Mesendoderm (in vitro differentiated cells): ENCODE data around the gene VTCN1.

Experiments
- DNase-seq: peaks from one replicate; pipeline ENCODE4 v3.0.0; 2013
- H2AK5ac ChIP-seq: 2 replicates; pipeline ENCODE4 v1.6.1; 2013; ENCODE audit warnings: low read length, inconsistent platforms
- H2BK120ac ChIP-seq: 2 replicates; pipeline ENCODE4 v1.6.1; 2013; ENCODE audit warnings: low read depth, mild to moderate bottlenecking, low read length, moderate library complexity, mixed read lengths
- H2BK15ac ChIP-seq: replicated peaks from 2 replicates; pipeline ENCODE4 v1.6.1; 2013; ENCODE audit warnings: low read depth, mild to moderate bottlenecking, moderate library complexity
- H2BK5ac ChIP-seq: 2 replicates; pipeline ENCODE4 v1.6.1; 2013; ENCODE audit warnings: low read length, inconsistent platforms
- H3K18ac ChIP-seq: 2 replicates; pipeline ENCODE4 v1.6.1; 2013; ENCODE audit warnings: mild to moderate bottlenecking, low read length, mixed read lengths
- H3K23ac ChIP-seq: one replicate; pipeline ENCODE4 v1.6.1; 2013; ENCODE audit warnings: low read length
- H3K27ac ChIP-seq: 2 replicates; pipeline ENCODE4 v1.5.1; 2013; ENCODE audit warnings: low read depth, mild to moderate bottlenecking, inconsistent platforms, low read length, moderate library complexity
- H3K27me3 ChIP-seq: 2 replicates; pipeline ENCODE4 v1.6.1; 2013; ENCODE audit warnings: low read length, control low read depth, mild to moderate bottlenecking, inconsistent platforms; ENCODE audit not compliant: insufficient read depth, poor library complexity
- H3K36me3 ChIP-seq: 2 replicates; pipeline ENCODE4 v1.6.1; 2013; ENCODE audit warnings: low read length, inconsistent platforms; ENCODE audit not compliant: control insufficient read depth, insufficient read depth
- H3K4ac ChIP-seq: one replicate; pipeline ENCODE4 v1.6.1; 2013; ENCODE audit warnings: low read depth, mild to moderate bottlenecking, low read length, moderate library complexity
- H3K4me1 ChIP-seq: 2 replicates; pipeline ENCODE4 v1.6.1; 2013; ENCODE audit warnings: low read depth, low read length, inconsistent platforms; ENCODE audit not compliant: control insufficient read depth
- H3K4me2 ChIP-seq: 2 replicates; pipeline ENCODE4 v1.6.1; 2013; ENCODE audit warnings: low read length
- H3K4me3 ChIP-seq: 2 replicates; pipeline ENCODE4 v1.5.1; 2013; ENCODE audit warnings: mild to moderate bottlenecking, low read length
- H3K56ac ChIP-seq: one replicate; pipeline ENCODE4 v1.6.1; 2013; ENCODE audit warnings: low read length
- H3K79me1 ChIP-seq: 2 replicates; pipeline ENCODE4 v1.6.1; 2013; ENCODE audit warnings: low read length, inconsistent platforms
- H3K79me2 ChIP-seq: 2 replicates; pipeline ENCODE4 v1.6.1; 2013; ENCODE audit warnings: mild to moderate bottlenecking, low read length; ENCODE audit not compliant: control insufficient read depth, insufficient read depth
- H3K9ac ChIP-seq: 2 replicates; pipeline ENCODE4 v1.6.1; 2013; ENCODE audit warnings: low read length, inconsistent platforms
- H4K5ac ChIP-seq: one replicate; pipeline ENCODE4 v1.6.1; 2013; ENCODE audit warnings: low read length
- H4K8ac ChIP-seq: one replicate; pipeline ENCODE4 v1.6.1; 2013; ENCODE audit warnings: low read depth, mild to moderate bottlenecking, control low read depth, low read length, moderate library complexity
- WGBS: extraction: QIAGEN DNeasy Blood & Tissue Kit; methylation state at CpG from one replicate; pipeline ENCODE4 v1.1.7; 2013; ENCODE audit warnings: low lambda C conversion rate, missing lambda C conversion rate; ENCODE audit not compliant: insufficient coverage; ENCODE audit errors: extremely low coverage; 5-methylcytosine and 5-hydroxymethylcytosine counted together

The VTCN1 gene

GRCh38 chr1:117137281-117137855 is 73.4 kb downstream of the VTCN1 start:
- Histone ChIP-seq H3K79me2 (no peaks in the 10 kb centered on the region), H3K4me1 (no peaks in the 10 kb centered on the region), H2BK5ac (no peak overlapping the region), H3K27me3 (no peaks in the 10 kb centered on the region), H3K4ac (no peak overlapping the region), H3K23ac (no peak overlapping the region), H2BK120ac (no peak overlapping the region), H3K36me3 (no peaks in the 10 kb centered on the region), H2BK15ac (no peak overlapping the region), H3K9ac (no peak overlapping the region), H3K18ac (no peak overlapping the region), H4K8ac (no peak overlapping the region), H3K27ac (no peak overlapping the region), H2AK5ac (no peak overlapping the region), H3K4me3 (no peak overlapping the region), H3K4me2 (no peak overlapping the region), H4K5ac (no peak overlapping the region), H3K79me1 (no peaks in the 10 kb centered on the region), H3K56ac (no peak overlapping the region)
- no CpG with 5 or more reads among the region's 3 CpGs for WGBS
- no peak for DNase-seq

- no CpG with 5 or more reads among the region's 2 CpGs for WGBS
- Histone ChIP-seq H2BK120ac (no peak overlapping the region), H2AK5ac (no peak overlapping the region), H3K9ac (no peak overlapping the region), H3K27ac (no peak overlapping the region), H3K4me3 (no peak overlapping the region), H3K36me3 (no peaks in the 10 kb centered on the region), H3K4me1 (no peaks in the 10 kb centered on the region), H3K79me1 (no peaks in the 10 kb centered on the region), H3K27me3 (no peaks in the 10 kb centered on the region), H2BK5ac (no peak overlapping the region), H4K5ac (no peak overlapping the region), H3K18ac (no peak overlapping the region), H3K79me2 (no peaks in the 10 kb centered on the region), H3K23ac (no peak overlapping the region), H3K56ac (no peak overlapping the region), H3K4me2 (no peak overlapping the region), H4K8ac (no peak overlapping the region), H3K4ac (no peak overlapping the region), H2BK15ac (no peak overlapping the region)
- DNase-seq: no peak
Measured at GRCh38 chr1:117136749-117137148, 74.0 kb downstream of the VTCN1 start.

GRCh38 chr1:117135329-117135728 is 75.4 kb downstream of the VTCN1 start:
- Histone ChIP-seq H3K23ac (no peak overlapping the region), H3K27ac (no peak overlapping the region), H2BK15ac (no peak overlapping the region), H3K4me3 (no peak overlapping the region), H3K79me2 (no peaks in the 10 kb centered on the region), H3K4me1 (no peaks in the 10 kb centered on the region), H3K9ac (no peak overlapping the region), H4K5ac (no peak overlapping the region), H3K4ac (no peak overlapping the region), H3K79me1 (no peaks in the 10 kb centered on the region), H3K4me2 (no peak overlapping the region), H2AK5ac (no peak overlapping the region), H2BK120ac (no peak overlapping the region), H3K27me3 (no peaks in the 10 kb centered on the region), H3K18ac (no peak overlapping the region), H2BK5ac (no peak overlapping the region), H3K36me3 (no peaks in the 10 kb centered on the region), H3K56ac (no peak overlapping the region), H4K8ac (no peak overlapping the region)
- no peak for DNase-seq
- WGBS: no CpG with 5 or more reads among the region's 2 CpGs

- no peak overlapping the region for H3K23ac ChIP-seq
- WGBS: 100% methylated on average over 1 of the region's 4 CpGs
- no peaks in the 10 kb centered on the region for H3K79me1 ChIP-seq
- no peak overlapping the region for H3K56ac ChIP-seq
- no peak overlapping the region for H2BK15ac ChIP-seq
- no peak overlapping the region for H2BK120ac ChIP-seq
- DNase-seq: no peak
- H4K5ac ChIP-seq: no peak overlapping the region
- H3K18ac ChIP-seq: no peak overlapping the region
- H3K4me1 ChIP-seq: no peaks in the 10 kb centered on the region
- no peaks in the 10 kb centered on the region for H3K36me3 ChIP-seq
- no peak overlapping the region for H3K4me3 ChIP-seq
- no peaks in the 10 kb centered on the region for H3K27me3 ChIP-seq
- no peak overlapping the region for H4K8ac ChIP-seq
- no peak overlapping the region for H3K4ac ChIP-seq
- H2BK5ac ChIP-seq: no peak overlapping the region
- no peak overlapping the region for H3K4me2 ChIP-seq
- no peak overlapping the region for H3K9ac ChIP-seq
- no peaks in the 10 kb centered on the region for H3K79me2 ChIP-seq
- H3K27ac ChIP-seq: no peak overlapping the region
- H2AK5ac ChIP-seq: no peak overlapping the region
Measured at GRCh38 chr1:117130526-117130925, 80.2 kb downstream of the VTCN1 start.

- H3K9ac ChIP-seq: no peak overlapping the region
- peak; percentile 48 for DNase-seq
- peak overlapping the region; percentile 68 for H3K18ac ChIP-seq
- no peak overlapping the region for H3K23ac ChIP-seq
- no peaks in the 10 kb centered on the region for H3K27me3 ChIP-seq
- no peak overlapping the region for H2BK5ac ChIP-seq
- H2BK120ac ChIP-seq: no peak overlapping the region
- no peak overlapping the region for H2BK15ac ChIP-seq
- no peak overlapping the region for H4K5ac ChIP-seq
- H3K56ac ChIP-seq: no peak overlapping the region
- no peaks in the 10 kb centered on the region for H3K79me2 ChIP-seq
- WGBS: no CpG with 5 or more reads among the region's 5 CpGs
- H3K27ac ChIP-seq: no peak overlapping the region
- H4K8ac ChIP-seq: no peak overlapping the region
- H3K4me3 ChIP-seq: no peak overlapping the region
- no peak overlapping the region for H2AK5ac ChIP-seq
- no peaks in the 10 kb centered on the region for H3K4me1 ChIP-seq
- H3K4ac ChIP-seq: no peak overlapping the region
- no peaks in the 10 kb centered on the region for H3K36me3 ChIP-seq
- H3K4me2 ChIP-seq: no peak overlapping the region
- H3K79me1 ChIP-seq: no peaks in the 10 kb centered on the region
Measured at GRCh38 chr1:117128323-117129079, 82.2 kb downstream of the VTCN1 start.

- Histone ChIP-seq H3K27me3 (no peaks in the 10 kb centered on the region), H4K5ac (no peak overlapping the region), H3K79me1 (no peaks in the 10 kb centered on the region), H3K23ac (no peak overlapping the region), H3K4me3 (no peak overlapping the region), H4K8ac (no peak overlapping the region), H2BK120ac (no peak overlapping the region), H3K18ac (no peak overlapping the region), H3K4me1 (no peaks in the 10 kb centered on the region), H2BK15ac (no peak overlapping the region), H3K27ac (no peak overlapping the region), H3K56ac (no peak overlapping the region), H3K36me3 (no peaks in the 10 kb centered on the region), H3K4ac (no peak overlapping the region), H3K79me2 (no peaks in the 10 kb centered on the region), H2BK5ac (no peak overlapping the region), H3K4me2 (no peak overlapping the region), H3K9ac (no peak overlapping the region), H2AK5ac (no peak overlapping the region)
- DNase-seq: peak; percentile 67
Measured at GRCh38 chr1:117127795-117128194, 82.9 kb downstream of the VTCN1 start.
